Measurements from ENCODE around the gene CNTN5.

The CNTN5 gene

DNA sequence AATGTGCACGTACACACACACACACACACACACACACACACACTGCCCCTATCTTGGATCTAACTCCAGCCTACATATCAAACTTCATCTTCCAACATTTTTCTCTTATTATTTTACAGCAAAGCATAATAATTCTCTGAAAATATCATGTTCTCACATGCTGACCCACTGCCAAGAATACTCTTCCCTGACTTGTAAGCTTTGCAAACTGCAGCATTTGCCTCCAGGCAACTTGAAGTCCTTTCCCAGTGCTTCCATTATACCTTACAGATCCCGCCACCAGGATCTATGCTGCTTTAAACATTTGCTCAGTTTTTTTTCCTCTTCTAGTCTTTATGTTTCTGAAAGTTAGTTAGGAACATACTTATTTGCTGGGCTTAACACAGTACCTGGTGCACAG lies 1183.0 kb downstream of the CNTN5 start:
- no peak for DNase-seq (ENCODE audit: low read depth)
- TF ChIP-seq, protein P1, sequence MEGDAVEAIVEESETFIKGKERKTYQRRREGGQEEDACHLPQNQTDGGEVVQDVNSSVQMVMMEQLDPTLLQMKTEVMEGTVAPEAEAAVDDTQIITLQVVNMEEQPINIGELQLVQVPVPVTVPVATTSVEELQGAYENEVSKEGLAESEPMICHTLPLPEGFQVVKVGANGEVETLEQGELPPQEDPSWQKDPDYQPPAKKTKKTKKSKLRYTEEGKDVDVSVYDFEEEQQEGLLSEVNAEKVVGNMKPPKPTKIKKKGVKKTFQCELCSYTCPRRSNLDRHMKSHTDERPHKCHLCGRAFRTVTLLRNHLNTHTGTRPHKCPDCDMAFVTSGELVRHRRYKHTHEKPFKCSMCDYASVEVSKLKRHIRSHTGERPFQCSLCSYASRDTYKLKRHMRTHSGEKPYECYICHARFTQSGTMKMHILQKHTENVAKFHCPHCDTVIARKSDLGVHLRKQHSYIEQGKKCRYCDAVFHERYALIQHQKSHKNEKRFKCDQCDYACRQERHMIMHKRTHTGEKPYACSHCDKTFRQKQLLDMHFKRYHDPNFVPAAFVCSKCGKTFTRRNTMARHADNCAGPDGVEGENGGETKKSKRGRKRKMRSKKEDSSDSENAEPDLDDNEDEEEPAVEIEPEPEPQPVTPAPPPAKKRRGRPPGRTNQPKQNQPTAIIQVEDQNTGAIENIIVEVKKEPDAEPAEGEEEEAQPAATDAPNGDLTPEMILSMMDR (IDR thresholded peaks at IDR 0.05; ENCODE audit: control insufficient read depth, insufficient read depth, low read depth, low read length, missing control alignments) = no peak
- H3K4me3 ChIP-seq (ENCODE audit: control insufficient read depth, low read depth, low read length) = no peak overlapping the region

DNA sequence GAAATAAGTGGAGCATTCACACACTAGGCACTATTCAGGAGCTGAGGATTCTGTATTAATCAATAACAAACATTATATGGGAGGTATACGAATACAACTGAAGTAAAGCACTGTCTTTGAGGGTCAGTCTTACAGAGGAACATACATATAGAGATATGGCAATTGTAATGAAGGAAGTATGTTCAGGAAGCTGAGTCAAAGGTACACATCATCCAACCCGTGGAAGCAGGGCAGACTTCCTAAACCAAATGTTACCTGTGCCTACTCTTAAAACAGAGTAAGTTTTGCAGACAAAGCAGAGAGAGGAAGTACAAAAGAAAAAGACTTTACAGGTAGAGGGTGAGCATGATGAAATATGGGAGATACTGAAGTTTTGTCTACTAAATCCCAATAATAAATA lies 1185.2 kb downstream of the CNTN5 start:
- DNase-seq (ENCODE audit: low read depth) = no peak
- TF ChIP-seq, protein P1 (IDR thresholded peaks at IDR 0.05; ENCODE audit: control insufficient read depth, insufficient read depth, low read depth, low read length, missing control alignments) = no peak
- H3K4me3 ChIP-seq (ENCODE audit: control insufficient read depth, low read depth, low read length) = no peak overlapping the region

DNA sequence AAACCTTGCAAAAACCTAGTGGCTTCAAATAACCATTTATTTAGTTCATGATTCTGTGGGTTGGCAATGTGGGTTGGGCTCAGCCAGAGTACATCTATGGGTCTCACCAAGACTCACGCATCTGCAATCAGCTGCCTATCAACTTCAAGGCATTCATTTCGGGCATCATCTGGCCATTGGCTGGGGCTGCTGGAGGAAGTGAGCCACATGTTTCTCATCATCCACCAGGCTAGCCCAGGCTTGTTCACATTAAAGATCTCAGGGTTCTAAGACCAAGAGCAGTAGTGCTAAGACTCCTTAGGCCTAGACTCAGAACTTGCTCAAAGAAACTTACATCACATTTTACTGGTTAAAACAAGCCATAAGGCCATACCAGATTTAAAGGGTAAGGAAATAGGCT lies 1187.5 kb downstream of the CNTN5 start:
- no peak overlapping the region for H3K4me3 ChIP-seq (ENCODE audit: control insufficient read depth, low read depth, low read length)
- TF ChIP-seq, protein P1 (IDR thresholded peaks at IDR 0.05; ENCODE audit: control insufficient read depth, insufficient read depth, low read depth, low read length, missing control alignments) = no peak
- DNase-seq (ENCODE audit: low read depth) = no peak

DNA sequence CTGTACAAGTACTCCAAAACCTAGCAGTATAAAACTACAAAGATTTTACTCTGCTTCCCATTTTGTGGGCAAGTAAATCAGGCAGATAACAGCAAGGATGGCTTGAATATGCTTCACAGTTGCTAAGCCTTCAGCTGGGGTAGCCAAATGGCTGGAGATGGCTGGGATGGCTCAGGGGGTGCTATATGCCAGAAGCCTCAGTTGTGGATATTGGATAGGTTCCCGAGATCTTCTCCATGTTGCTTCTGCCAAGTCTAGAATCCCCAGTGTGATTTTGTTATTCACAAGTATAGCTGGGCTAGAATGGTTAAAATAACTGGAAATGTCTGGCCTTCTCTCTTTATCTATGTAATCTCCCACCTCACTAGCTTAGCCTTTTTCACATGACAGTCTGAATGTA lies 1194.0 kb downstream of the CNTN5 start:
- no peak overlapping the region for H3K4me3 ChIP-seq (ENCODE audit: control insufficient read depth, low read depth, low read length)
- DNase-seq (ENCODE audit: low read depth) = no peak
- TF ChIP-seq, protein P1 (IDR thresholded peaks at IDR 0.05; ENCODE audit: control insufficient read depth, insufficient read depth, low read depth, low read length, missing control alignments) = no peak

DNA sequence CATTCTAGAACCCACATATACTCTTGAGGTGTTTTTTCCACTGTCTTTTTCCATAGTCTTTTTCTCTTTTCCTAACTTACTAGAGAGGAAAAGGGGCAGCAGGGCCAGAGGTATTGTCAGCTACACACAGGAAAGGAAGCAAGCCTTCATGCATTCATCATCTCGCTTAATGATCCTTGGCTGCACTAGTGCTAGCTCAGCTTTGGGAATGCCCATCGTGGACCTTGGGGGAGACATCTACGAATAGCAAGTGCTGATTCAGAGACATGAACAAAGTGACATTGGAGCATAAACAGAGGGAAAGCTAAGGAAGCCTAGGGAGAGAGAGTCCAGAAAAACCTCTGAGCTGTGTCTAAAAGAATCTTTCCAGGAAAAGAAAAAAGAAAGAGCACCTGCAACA lies 1200.1 kb downstream of the CNTN5 start:
- no peak for DNase-seq (ENCODE audit: low read depth)
- no peak overlapping the region for H3K4me3 ChIP-seq (ENCODE audit: control insufficient read depth, low read depth, low read length)
- TF ChIP-seq, protein P1 (IDR thresholded peaks at IDR 0.05; ENCODE audit: control insufficient read depth, insufficient read depth, low read depth, low read length, missing control alignments) = no peak

DNA sequence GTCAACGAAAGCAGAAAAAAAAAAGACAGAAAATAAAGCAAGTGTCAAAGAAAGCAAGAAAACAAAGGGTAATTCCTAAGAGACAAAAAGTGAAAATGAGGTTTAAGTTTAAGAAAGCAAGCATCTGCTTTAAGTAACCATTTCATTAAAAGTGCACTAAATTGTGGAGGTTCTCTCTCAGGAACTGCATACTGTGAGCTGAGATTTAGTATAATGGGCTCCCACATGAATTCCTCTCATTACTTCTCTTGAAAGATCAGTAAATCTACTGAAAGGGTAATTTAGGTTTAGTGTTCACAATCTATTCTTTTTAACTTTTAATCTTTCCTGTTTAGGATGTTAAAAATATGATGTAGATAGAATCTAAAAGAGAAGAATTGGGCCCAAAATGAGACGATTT lies 1201.0 kb downstream of the CNTN5 start:
- TF ChIP-seq, protein P1 (IDR thresholded peaks at IDR 0.05; ENCODE audit: control insufficient read depth, insufficient read depth, low read depth, low read length, missing control alignments) = no peak
- DNase-seq (ENCODE audit: low read depth) = no peak
- H3K4me3 ChIP-seq (ENCODE audit: control insufficient read depth, low read depth, low read length) = no peak overlapping the region

DNA sequence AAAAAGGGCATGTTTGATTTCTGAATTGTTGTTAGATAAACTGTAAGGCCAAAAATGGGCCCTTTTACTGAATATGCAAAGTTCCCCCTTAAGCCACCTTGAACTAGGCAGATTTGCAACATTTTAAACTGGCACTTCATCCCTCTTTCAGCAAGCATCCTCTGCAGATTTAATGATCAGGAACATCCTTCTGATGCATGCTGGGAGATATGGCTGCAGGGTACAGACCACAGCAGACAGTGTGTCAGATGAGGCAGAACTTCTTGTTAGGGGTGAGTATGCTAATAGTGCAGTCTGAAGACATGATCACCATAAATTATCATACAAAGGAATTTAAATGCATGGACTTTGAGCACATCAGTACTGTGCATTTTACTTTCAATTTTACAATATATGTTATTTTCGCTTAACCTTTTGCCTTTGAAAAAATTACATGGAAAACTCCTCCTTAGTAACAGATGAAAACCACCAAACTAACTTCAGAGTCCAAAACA lies 1203.8 kb downstream of the CNTN5 start:
- TF ChIP-seq, protein P1 (IDR thresholded peaks at IDR 0.05; ENCODE audit: control insufficient read depth, insufficient read depth, low read depth, low read length, missing control alignments) = no peak
- DNase-seq (ENCODE audit: low read depth) = no peak
- H3K4me3 ChIP-seq (ENCODE audit: control insufficient read depth, low read depth, low read length) = no peak overlapping the region

Measured in AG09309 (cell line).